ENCODE data around the gene MRPL46. TPM values are rescaled to one million over a fixed set of nuclear protein-coding genes. Genes with fewer than 3 reads are reported as not detected.
A peak's percentile ranks its signal among the peaks of the same experiment; 100 is the strongest.

MRPL46 gene
- total RNA-seq, 1 donor from 2014 or later, result 19.3 TPM

- H3K27ac Mint-ChIP-seq (ENCODE audit: unreplicated experiment), result no peak overlapping the region
- H3K9me3 Mint-ChIP-seq (ENCODE audit: unreplicated experiment), result peaks cover 11% of the 10 kb centered on the region
- peak overlapping the region; percentile 31 for H3K4me3 Mint-ChIP-seq (ENCODE audit: unreplicated experiment)
- peaks cover 5% of the 10 kb centered on the region for H3K27me3 Mint-ChIP-seq (ENCODE audit: unreplicated experiment)
- peaks cover 7% of the 10 kb centered on the region for H3K4me1 Mint-ChIP-seq (ENCODE audit: low read depth, unreplicated experiment)
- DNase-seq, result no peak
- no peaks in the 10 kb centered on the region for H3K36me3 Mint-ChIP-seq (ENCODE audit: unreplicated experiment)
- no peak for TF ChIP-seq CTCF (IDR thresholded peaks at IDR 0.05; ENCODE audit: partially characterized antibody, unreplicated experiment)
These were observed 1.5 kb downstream of the MRPL46 start for GRCh38 chr15:88465633-88466224.

- H3K27me3 Mint-ChIP-seq (ENCODE audit: unreplicated experiment), result peaks cover 5% of the 10 kb centered on the region
- H3K4me1 Mint-ChIP-seq (ENCODE audit: low read depth, unreplicated experiment), result peaks cover 7% of the 10 kb centered on the region
- H3K27ac Mint-ChIP-seq (ENCODE audit: unreplicated experiment), result no peak overlapping the region
- DNase-seq, result no peak
- no peak for TF ChIP-seq CTCF (IDR thresholded peaks at IDR 0.05; ENCODE audit: partially characterized antibody, unreplicated experiment)
- no peak overlapping the region for H3K4me3 Mint-ChIP-seq (ENCODE audit: unreplicated experiment)
- H3K9me3 Mint-ChIP-seq (ENCODE audit: unreplicated experiment), result peaks cover 11% of the 10 kb centered on the region
- H3K36me3 Mint-ChIP-seq (ENCODE audit: unreplicated experiment), result no peaks in the 10 kb centered on the region
These were observed 3.2 kb downstream of the MRPL46 start for GRCh38 chr15:88463870-88464532.

GRCh38 chr15:88456733-88457132 is 10.5 kb downstream of the MRPL46 start:
- no peak overlapping the region for H3K27ac Mint-ChIP-seq (ENCODE audit: unreplicated experiment)
- peaks cover 5% of the 10 kb centered on the region for H3K36me3 Mint-ChIP-seq (ENCODE audit: unreplicated experiment)
- TF ChIP-seq CTCF (IDR thresholded peaks at IDR 0.05; ENCODE audit: partially characterized antibody, unreplicated experiment), result no peak
- H3K27me3 Mint-ChIP-seq (ENCODE audit: unreplicated experiment), result peaks cover 2% of the 10 kb centered on the region
- H3K4me3 Mint-ChIP-seq (ENCODE audit: unreplicated experiment), result no peak overlapping the region
- peaks cover 4% of the 10 kb centered on the region for H3K4me1 Mint-ChIP-seq (ENCODE audit: low read depth, unreplicated experiment)
- H3K9me3 Mint-ChIP-seq (ENCODE audit: unreplicated experiment), result peaks cover 3% of the 10 kb centered on the region
- DNase-seq, result no peak

- Mint-ChIP-seq H3K9me3 (ENCODE audit: unreplicated experiment) (peaks cover 8% of the 10 kb centered on the region), H3K4me3 (ENCODE audit: unreplicated experiment) (no peak overlapping the region), H3K4me1 (ENCODE audit: low read depth, unreplicated experiment) (peaks cover 4% of the 10 kb centered on the region), H3K27ac (ENCODE audit: unreplicated experiment) (peak overlapping the region; percentile 56), H3K27me3 (ENCODE audit: unreplicated experiment) (peaks cover 2% of the 10 kb centered on the region), H3K36me3 (ENCODE audit: unreplicated experiment) (peaks cover 5% of the 10 kb centered on the region)
- peak; percentile 75 for DNase-seq
- TF ChIP-seq CTCF (IDR thresholded peaks at IDR 0.05; ENCODE audit: partially characterized antibody, unreplicated experiment), result peak; percentile 71
These were observed 12.0 kb downstream of the MRPL46 start for GRCh38 chr15:88454867-88455810.

All from glutamatergic neuron (in vitro differentiated cells).